Activated CD4-positive, CD25-positive, alpha-beta regulatory T cell treated with anti-CD3 and anti-CD28 coated beads, Interleukin-2, amount 50 U/mL, for 16 hours (primary cell): ENCODE data around the gene LRP1.

Experiments used
- DNase-seq: peaks from one replicate; pipeline ENCODE4 v3.0.0-alpha.2; 2020; ENCODE audit warnings: low read depth, low spot score

The LRP1 gene

DNA sequence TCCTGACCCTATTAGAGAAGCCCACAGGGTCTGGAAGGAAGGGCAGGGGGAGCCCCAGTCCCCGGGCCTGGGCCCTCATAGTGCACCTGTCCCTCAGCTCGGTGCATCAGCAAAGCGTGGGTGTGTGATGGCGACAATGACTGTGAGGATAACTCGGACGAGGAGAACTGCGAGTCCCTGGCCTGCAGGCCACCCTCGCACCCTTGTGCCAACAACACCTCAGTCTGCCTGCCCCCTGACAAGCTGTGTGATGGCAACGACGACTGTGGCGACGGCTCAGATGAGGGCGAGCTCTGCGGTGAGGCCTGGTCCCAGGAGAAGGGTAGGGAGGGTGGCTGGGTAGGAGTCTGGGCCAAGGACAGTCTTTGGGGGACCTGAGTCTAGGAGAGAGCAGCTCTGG is 45.4 kb downstream of the LRP1 start:
- no peak for DNase-seq

DNA sequence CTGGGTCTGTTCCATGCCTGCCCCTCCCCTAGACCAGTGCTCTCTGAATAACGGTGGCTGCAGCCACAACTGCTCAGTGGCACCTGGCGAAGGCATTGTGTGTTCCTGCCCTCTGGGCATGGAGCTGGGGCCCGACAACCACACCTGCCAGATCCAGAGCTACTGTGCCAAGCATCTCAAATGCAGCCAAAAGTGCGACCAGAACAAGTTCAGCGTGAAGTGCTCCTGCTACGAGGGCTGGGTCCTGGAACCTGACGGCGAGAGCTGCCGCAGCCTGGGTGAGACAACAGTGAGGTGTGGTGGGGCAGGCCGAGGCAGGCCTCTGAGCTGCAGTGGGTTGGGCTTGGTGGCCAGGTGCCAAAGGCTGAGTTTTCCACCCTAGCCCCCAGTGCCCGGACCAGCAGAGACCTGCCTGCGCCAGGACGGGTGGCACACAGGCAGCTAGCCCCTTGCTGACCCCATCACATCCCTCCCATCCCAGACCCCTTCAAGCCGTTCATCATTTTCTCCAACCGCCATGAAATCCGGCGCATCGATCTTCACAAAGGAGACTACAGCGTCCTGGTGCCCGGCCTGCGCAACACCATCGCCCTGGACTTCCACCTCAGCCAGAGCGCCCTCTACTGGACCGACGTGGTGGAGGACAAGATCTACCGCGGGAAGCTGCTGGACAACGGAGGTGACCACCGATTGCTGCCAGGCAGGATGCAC is 47.3 kb downstream of the LRP1 start:
- no peak for DNase-seq

DNA sequence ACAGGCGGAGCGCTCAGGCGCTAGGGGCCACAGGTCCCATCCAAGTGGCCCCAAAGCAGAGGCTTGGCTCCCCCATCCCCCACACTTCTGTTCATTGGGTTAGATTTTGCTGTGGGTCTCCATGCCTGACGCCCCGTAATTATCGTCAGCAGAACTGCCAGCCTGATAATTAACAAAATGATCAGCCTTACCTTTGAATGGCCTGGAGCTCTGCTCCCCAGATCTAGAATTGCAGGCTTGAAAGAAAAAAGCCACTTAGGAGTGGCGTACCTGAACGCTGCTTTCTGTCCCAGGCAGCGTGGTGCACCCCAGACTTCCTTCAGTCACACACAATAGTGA is 47.8 kb downstream of the LRP1 start:
- no peak for DNase-seq

DNA sequence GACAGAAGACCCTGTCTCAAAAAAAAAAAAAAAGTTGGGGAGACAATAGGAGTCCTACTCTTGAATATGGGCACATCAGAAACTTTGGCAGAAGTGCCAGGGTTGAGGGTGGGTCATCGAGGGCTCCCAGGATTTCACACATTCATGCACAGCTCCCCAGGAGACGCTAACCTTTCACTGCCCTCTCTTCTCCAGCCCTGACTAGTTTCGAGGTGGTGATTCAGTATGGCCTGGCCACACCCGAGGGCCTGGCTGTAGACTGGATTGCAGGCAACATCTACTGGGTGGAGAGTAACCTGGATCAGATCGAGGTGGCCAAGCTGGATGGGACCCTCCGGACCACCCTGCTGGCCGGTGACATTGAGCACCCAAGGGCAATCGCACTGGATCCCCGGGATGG is 48.6 kb downstream of the LRP1 start:
- no peak for DNase-seq

DNA sequence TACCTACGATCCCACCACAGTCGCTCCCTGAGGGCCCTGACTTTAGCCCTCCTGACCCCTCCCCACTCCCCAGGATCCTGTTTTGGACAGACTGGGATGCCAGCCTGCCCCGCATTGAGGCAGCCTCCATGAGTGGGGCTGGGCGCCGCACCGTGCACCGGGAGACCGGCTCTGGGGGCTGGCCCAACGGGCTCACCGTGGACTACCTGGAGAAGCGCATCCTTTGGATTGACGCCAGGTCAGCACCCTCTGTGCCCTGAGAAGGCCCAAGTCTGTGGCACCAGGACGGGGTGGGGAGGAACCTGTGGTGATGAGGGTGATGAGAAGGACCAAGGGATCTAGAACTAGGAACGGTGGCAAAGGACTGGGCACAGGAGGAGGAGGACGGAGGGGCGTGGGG is 49.1 kb downstream of the LRP1 start:
- no peak for DNase-seq

DNA sequence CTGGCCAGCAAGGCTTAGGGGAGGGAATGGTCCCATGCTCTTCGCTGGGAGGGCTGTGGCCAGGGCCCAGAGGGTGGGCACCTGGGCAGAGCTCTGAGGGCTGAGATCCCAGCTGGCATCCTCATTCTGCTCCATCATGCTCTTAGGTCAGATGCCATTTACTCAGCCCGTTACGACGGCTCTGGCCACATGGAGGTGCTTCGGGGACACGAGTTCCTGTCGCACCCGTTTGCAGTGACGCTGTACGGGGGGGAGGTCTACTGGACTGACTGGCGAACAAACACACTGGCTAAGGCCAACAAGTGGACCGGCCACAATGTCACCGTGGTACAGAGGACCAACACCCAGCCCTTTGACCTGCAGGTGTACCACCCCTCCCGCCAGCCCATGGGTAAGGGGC is 49.9 kb downstream of the LRP1 start:
- no peak for DNase-seq

DNA sequence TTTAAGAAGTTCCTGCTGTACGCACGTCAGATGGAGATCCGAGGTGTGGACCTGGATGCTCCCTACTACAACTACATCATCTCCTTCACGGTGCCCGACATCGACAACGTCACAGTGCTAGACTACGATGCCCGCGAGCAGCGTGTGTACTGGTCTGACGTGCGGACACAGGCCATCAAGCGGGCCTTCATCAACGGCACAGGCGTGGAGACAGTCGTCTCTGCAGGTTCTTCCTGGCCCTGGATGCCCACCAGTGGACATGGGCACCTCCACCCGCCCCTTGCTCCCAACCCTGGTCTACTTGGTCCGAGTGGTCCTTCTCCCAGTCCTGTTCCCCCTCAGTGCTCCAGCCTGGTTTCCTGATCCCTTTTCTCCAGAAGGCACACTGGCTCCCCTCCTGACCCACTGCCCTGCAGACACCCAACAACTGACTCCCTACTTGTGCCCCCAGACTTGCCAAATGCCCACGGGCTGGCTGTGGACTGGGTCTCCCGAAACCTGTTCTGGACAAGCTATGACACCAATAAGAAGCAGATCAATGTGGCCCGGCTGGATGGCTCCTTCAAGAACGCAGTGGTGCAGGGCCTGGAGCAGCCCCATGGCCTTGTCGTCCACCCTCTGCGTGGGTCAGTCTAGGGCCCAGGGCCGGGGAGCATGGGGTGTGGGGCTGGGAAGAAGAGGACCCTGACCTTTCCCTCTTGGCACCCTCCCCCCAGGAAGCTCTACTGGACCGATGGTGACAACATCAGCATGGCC is 51.2 kb downstream of the LRP1 start:
- no peak for DNase-seq

DNA sequence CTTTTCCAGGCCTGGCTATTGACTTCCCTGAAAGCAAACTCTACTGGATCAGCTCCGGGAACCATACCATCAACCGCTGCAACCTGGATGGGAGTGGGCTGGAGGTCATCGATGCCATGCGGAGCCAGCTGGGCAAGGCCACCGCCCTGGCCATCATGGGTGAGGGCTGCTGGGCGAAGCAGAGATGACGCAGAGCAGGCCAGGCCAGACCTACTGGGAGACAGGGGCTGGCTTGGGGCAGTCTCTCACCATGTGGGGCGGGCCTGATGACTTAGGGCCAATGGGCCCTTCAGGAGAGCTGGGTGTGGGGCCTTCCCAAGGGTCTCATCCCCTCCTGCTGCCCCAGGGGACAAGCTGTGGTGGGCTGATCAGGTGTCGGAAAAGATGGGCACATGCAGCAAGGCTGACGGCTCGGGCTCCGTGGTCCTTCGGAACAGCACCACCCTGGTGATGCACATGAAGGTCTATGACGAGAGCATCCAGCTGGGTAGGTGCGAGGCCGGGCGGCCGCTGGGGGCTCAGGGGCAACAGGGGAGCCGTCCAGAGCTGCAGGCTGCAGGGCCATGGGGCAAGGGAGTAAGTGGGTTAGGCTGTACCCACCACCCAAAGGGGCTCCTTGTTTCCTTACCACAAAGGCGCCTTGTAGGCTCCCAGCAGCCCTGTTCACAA is 52.2 kb downstream of the LRP1 start:
- no peak for DNase-seq

DNA sequence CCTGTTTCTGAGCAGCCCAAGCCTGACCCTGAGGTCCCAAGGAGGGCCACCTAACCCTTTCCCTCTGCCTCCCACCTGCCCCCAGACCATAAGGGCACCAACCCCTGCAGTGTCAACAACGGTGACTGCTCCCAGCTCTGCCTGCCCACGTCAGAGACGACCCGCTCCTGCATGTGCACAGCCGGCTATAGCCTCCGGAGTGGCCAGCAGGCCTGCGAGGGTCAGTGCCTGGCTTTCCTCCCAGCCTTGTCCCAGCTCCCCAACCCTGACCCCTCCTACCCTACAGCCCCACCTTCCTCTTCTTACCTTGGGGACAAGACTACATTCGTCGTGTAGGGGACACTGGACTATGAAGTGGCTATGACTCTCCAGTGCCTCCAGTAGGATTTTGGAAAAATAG is 52.8 kb downstream of the LRP1 start:
- no peak for DNase-seq

DNA sequence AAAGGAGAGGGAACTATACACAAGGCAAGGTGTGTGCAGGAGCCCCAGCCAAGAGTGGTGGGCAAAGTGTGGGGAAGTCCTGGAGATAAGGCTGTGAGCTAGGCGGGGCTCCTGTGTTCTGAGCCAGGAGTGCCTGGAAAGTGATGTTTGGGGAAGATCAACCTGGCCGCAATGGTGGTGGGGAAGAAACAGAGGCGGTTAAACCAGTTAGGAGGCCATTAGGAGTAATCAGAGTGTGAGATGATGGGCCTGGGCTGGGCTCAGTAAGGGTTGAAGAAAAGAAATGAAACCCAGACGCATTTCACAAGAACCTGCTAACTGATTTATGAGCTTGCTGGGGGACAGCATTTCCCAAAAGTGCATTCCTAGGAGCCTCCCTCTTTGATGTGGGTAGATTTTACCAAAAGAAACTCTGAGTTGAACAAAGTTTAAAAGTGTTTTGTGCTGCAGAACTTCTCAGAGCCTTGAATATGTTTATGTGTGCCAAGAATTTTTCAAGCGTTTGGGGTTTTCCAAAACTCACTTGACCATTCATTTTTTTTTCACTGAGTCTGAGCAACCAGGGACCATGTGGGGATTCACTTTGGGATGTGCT is 53.4 kb downstream of the LRP1 start:
- no peak for DNase-seq

DNA sequence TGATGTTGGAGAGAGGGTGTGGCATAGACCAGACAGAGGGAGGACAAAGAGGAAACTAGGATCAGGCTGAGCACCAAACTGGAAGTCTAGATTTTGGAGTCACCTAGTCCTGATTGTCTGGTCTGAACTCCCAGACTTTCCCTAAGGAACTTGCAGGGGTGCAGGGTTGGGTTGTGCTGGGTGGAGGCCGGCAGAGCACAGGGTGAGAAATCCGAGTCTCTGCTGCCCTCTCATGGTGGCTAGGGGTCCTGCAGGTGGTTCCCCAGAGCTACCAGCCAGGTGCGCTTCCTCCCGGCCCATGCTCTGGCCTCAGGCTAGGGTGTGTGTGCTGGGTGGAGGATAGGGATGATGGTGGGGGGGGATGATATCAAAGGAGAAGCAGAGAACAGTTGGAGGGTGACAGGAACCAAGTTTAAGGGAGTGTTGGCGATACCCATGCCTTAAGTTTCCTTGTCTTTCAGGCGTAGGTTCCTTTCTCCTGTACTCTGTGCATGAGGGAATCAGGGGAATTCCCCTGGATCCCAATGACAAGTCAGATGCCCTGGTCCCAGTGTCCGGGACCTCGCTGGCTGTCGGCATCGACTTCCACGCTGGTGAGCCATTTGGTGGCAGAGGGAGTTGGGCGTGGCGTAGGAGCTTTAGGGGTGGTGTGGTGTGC is 54.8 kb downstream of the LRP1 start:
- DNase-seq, result peak; percentile 50

DNA sequence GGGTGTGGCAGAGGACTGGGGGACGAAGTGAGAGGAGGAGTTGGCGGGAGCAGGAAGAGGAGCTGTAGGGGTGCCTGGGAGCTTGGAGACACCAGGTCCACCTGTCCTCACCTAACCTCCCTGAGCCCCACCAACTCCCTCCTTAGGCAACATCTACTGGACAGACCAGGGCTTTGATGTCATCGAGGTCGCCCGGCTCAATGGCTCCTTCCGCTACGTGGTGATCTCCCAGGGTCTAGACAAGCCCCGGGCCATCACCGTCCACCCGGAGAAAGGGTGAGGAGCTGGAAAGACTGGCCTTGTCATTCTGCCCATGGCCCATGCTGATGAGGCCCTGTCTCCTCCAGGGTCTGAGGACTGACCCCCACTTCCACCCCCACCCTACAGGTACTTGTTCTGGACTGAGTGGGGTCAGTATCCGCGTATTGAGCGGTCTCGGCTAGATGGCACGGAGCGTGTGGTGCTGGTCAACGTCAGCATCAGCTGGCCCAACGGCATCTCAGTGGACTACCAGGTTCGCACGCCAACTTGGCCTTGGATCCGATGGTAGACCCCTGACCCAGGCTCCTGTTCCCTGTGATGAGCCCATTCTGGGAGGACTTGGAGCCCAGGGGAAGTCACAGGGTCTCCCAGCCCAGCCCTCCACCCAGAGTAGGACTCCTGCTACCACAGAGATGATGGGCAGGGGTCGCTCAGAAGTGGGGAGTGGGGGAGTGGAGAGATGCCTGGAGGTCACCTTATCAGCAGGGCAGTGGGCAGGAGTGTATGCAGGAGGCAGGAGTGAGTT is 55.8 kb downstream of the LRP1 start:
- no peak for DNase-seq

DNA sequence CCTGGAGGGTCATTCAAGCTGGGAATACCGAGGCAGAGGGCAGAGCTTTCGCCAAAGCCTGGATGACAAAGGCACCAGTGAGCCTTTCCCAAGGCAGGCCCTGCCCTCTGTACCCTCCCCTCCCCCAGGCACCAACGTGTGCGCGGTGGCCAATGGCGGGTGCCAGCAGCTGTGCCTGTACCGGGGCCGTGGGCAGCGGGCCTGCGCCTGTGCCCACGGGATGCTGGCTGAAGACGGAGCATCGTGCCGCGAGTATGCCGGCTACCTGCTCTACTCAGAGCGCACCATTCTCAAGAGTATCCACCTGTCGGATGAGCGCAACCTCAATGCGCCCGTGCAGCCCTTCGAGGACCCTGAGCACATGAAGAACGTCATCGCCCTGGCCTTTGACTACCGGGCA is 57.1 kb downstream of the LRP1 start:
- no peak for DNase-seq

DNA sequence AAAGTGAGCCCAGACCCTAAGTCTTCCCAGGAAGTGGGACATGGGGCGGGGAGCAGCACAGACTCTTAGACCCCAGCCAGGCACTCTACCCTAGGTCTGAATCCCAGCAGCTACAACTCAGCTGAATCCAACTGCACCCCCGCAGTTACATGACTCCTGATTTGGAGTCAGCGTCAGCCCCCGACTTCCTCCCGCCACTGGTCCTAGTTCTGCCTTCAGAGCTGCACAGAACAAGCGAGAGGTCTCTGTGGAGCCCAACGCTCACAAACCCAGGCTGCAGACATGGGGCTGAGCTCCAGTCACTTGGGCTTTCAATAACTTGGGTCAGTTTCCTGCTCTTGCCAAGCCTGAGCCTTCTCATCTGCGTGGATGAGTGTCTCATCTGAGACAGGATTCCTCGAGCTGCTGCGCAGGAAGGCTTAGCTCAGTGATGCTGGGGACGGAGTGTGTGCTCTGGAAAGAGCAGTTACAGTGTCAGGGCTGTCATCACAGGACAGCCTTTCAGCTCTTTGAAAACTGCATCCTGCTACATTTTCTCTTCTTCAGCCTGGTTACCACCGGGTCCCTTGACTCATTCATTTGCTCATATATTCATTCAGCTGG is 57.7 kb downstream of the LRP1 start:
- no peak for DNase-seq

DNA sequence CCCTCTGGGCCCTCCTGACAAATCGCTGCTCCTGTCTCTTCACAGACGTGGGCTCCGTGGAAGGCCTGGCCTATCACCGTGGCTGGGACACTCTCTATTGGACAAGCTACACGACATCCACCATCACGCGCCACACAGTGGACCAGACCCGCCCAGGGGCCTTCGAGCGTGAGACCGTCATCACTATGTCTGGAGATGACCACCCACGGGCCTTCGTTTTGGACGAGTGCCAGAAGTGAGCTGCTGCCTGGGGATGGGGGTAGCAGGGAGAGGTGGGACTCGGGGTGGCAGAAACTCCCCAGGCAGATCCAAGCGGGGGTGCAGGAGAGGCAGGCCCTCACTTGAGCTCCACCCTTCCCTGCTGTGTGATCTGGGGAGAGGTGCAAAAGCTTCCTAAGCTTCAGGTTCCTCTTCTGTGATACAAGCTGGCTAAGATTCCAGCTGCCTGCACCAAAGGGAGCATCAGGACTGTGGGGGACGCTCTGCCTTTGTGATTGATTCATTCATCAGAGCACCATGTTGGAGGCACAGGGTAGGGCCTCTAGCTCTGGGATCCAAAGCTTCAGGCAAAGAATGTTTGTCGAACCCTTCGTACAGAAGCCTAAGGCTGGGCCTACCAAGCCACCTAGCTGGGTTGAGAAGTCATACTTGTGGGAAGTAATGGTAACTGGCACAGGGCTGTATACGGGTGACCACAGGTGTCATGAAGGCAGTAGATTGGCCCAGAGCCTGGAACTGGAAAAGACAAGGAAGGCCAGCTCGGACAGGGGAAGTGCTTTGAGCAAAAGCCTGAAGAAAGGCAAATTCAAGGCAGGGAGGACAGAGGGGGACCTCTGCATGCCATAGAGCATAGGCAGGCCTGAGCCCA is 59.2 kb downstream of the LRP1 start:
- DNase-seq, result no peak

DNA sequence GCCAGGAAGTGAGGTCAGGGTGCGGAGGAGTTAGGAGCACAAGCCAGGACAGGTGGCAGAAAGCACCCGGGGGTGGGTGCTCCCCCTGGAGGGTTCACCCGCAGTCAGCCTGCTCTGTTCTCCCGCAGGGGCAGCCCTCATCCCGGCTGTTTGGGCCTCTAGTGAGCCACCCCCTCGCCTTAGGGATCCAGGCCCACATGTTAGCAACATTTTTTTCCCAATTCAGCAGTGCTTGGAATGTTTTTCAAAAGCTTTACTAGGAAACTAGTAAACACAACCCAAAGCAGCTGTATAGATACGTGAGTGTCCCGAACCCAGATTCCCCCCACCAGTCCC is 59.8 kb downstream of the LRP1 start:
- no peak for DNase-seq

DNA sequence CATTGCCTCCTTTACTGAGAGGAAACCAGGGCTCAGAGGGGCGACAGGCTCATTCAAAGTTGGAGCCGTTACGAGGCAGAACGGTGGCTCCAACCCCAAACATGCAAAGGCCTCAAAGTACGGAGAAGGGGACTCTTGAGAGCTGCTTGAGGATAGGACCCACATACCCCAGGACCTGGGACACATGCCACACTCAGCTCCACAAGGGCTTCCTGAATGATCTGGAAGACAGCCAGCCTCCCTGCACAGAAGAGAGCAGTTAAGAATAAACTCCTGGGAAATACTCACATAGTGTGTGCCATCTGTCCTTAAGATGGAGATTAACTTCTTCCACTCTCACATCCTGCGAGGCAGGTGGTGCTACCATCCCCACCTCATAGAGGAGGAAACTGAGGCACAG is 61.8 kb downstream of the LRP1 start:
- DNase-seq, result no peak

DNA sequence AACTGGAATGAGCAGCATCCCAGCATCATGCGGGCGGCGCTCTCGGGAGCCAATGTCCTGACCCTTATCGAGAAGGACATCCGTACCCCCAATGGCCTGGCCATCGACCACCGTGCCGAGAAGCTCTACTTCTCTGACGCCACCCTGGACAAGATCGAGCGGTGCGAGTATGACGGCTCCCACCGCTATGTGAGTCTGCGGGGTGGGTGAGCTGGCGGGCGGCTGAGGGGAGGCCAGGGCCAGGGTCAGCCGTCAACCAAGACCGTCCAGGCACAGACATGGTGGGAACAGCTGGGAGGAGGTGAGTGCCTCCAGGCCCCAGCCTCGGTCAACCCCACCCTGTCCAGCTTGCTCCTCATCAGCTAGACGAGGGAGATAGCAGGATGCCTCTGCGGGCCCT is 62.5 kb downstream of the LRP1 start:
- no peak for DNase-seq

DNA sequence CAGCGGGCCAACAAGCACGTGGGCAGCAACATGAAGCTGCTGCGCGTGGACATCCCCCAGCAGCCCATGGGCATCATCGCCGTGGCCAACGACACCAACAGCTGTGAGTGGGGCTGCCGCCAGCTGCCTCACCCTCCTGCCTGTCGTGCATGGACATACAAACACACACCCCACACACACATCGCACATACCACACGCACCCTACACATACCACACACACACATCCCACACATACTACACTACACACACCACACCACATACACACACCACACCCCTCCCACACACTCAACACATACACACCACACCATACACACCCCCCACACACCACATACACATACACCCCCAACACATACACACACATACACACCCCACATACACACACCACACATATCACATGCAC is 63.1 kb downstream of the LRP1 start:
- no peak for DNase-seq

DNA sequence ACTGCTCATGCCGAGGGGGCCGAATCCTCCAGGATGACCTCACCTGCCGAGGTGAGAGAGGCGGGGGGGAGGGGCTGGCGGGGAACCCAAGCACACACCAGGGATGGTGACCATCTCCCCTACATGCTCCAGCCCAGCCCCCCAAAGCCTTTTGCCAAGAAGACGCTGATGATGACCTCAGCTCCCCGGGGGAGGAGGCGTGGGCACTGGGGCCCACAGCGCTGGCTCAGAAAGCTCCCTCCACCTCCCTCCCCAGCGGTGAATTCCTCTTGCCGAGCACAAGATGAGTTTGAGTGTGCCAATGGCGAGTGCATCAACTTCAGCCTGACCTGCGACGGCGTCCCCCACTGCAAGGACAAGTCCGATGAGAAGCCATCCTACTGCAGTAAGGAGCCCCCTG is 64.6 kb downstream of the LRP1 start:
- no peak for DNase-seq
